HEK293 (cell line): Measurements from ENCODE around the gene NMNAT3.

Experiments
- CTCF ChIA-PET: fragments of 350-600 bp; formaldehyde crosslinking; extraction: SDS; loops from one replicate; lab custom pipeline; 2021; ENCODE audit warnings: antibody characterized with exemption; lab: Yijun Ruan, JAX
- POLR2A ChIA-PET: fragments of 300-600 bp; formaldehyde crosslinking; extraction: SDS; loops from one replicate; lab custom pipeline; 2020; ENCODE audit warnings: antibody characterized with exemption, inconsistent platforms; lab: Yijun Ruan, JAX
- H3K27ac ChIP-seq: fragments of 200-500 bp; sonication (Bioruptor generic); 2 replicates; pipeline ENCODE4 v1.5.1; 2014; ENCODE audit warnings: low read depth, low read length, control low read depth, inconsistent platforms; ENCODE audit errors: extremely low read depth
- H3K36me3 ChIP-seq, 2 experiments: fragments of 200-500 bp in 1 of 2; sonication (Bioruptor generic) in 1 of 2; 1 replicate in 1 of 2; 2 replicates in 1 of 2; pipeline ENCODE4 v1.5.1; 2014 to 2017; ENCODE audit warnings: inconsistent platforms in 2 of 2, low read length in 2 of 2; ENCODE audit not compliant: control insufficient read depth in 2 of 2, insufficient read depth in 1 of 2
- H3K4me1 ChIP-seq: fragments of 200-500 bp; sonication (Bioruptor generic); 2 replicates; pipeline ENCODE4 v1.5.1; 2014; ENCODE audit warnings: mild to moderate bottlenecking, low read length, inconsistent platforms; ENCODE audit not compliant: control insufficient read depth, insufficient read depth
- H3K4me3 ChIP-seq: 2 replicates; pipeline ENCODE4 v1.5.1; 2011; ENCODE audit warnings: low read depth, mild to moderate bottlenecking, control low read depth, low read length, moderate library complexity
- H3K9me3 ChIP-seq: fragments of 200-500 bp; sonication (Bioruptor generic); 2 replicates; pipeline ENCODE4 v1.5.1; 2014; ENCODE audit warnings: low read depth, low read length, inconsistent platforms; ENCODE audit not compliant: control insufficient read depth, insufficient read depth
- GFI1B ChIP-seq: fragments of 450-650 bp; formaldehyde crosslinking; IDR thresholded peaks from 2 replicates; pipeline ENCODE4 v1.5.1; 2016; ENCODE audit warnings: missing biosample characterization, missing genetic modification characterization
- HOXA7 ChIP-seq: sonication (generic); formaldehyde crosslinking; IDR thresholded peaks from 2 replicates; pipeline ENCODE4 v1.8.1; 2022; ENCODE audit warnings: missing genetic modification reagents, borderline replicate concordance
- KLF16 ChIP-seq: fragments of 450-650 bp; formaldehyde crosslinking; IDR thresholded peaks from 2 replicates; pipeline ENCODE4 v1.5.1; 2017; ENCODE audit warnings: missing biosample characterization, missing genetic modification characterization
- MYNN ChIP-seq: fragments of 450-650 bp; formaldehyde crosslinking; IDR thresholded peaks from 2 replicates; pipeline ENCODE4 v1.5.1; 2016; ENCODE audit warnings: missing biosample characterization, missing genetic modification characterization, borderline replicate concordance
- PRDM6 ChIP-seq: fragments of 450-650 bp; formaldehyde crosslinking; IDR thresholded peaks from 2 replicates; pipeline ENCODE4 v1.5.1; 2017; ENCODE audit warnings: missing biosample characterization, missing genetic modification characterization
- SP2 ChIP-seq: fragments of 450-650 bp; formaldehyde crosslinking; IDR thresholded peaks from 2 replicates; pipeline ENCODE4 v1.5.1; 2016; ENCODE audit warnings: missing biosample characterization, missing genetic modification characterization
- ZBTB11 ChIP-seq: fragments of 450-650 bp; formaldehyde crosslinking; conservative IDR thresholded peaks from 2 replicates; pipeline ENCODE4 v1.5.1; 2016; ENCODE audit warnings: low read depth, missing biosample characterization, missing genetic modification characterization
- ZEB2 ChIP-seq: fragments of 450-650 bp; formaldehyde crosslinking; IDR thresholded peaks from 2 replicates; pipeline ENCODE4 v1.5.1; 2016; ENCODE audit warnings: missing biosample characterization, missing genetic modification characterization
- ZFP3 ChIP-seq: fragments of 450-650 bp; formaldehyde crosslinking; IDR thresholded peaks from 2 replicates; pipeline ENCODE4 v1.5.1; 2016; ENCODE audit warnings: low read depth, missing biosample characterization, missing genetic modification characterization
- ZNF112 ChIP-seq: fragments of 450-650 bp; formaldehyde crosslinking; IDR thresholded peaks from 2 replicates; pipeline ENCODE4 v1.5.0; 2017; ENCODE audit warnings: missing biosample characterization, missing genetic modification characterization
- ZNF121 ChIP-seq: fragments of 450-650 bp; formaldehyde crosslinking; IDR thresholded peaks from 2 replicates; pipeline ENCODE4 v1.5.1; 2016; ENCODE audit warnings: missing biosample characterization, missing genetic modification characterization
- ZNF133 ChIP-seq: fragments of 450-650 bp; formaldehyde crosslinking; IDR thresholded peaks from 2 replicates; pipeline ENCODE4 v1.5.1; 2016; ENCODE audit warnings: missing biosample characterization, missing genetic modification characterization
- ZNF184 ChIP-seq: fragments of 450-650 bp; IDR thresholded peaks from 2 replicates; pipeline ENCODE4 v1.5.1; 2018; ENCODE audit warnings: missing biosample characterization, mild to moderate bottlenecking, missing genetic modification characterization
- ZNF214 ChIP-seq: fragments of 450-650 bp; formaldehyde crosslinking; IDR thresholded peaks from 2 replicates; pipeline ENCODE4 v1.5.1; 2017; ENCODE audit warnings: missing biosample characterization, mild to moderate bottlenecking, missing genetic modification characterization, borderline replicate concordance
- ZNF266 ChIP-seq: fragments of 450-650 bp; formaldehyde crosslinking; IDR thresholded peaks from 2 replicates; pipeline ENCODE4 v1.5.1; 2016; ENCODE audit warnings: missing biosample characterization, missing genetic modification characterization, low read depth
- ZNF302 ChIP-seq: fragments of 450-650 bp; formaldehyde crosslinking; IDR thresholded peaks from 2 replicates; pipeline ENCODE4 v1.5.1; 2016; ENCODE audit warnings: missing biosample characterization, missing genetic modification characterization, low read depth
- ZNF398 ChIP-seq: fragments of 450-650 bp; formaldehyde crosslinking; IDR thresholded peaks from 2 replicates; pipeline ENCODE4 v1.5.1; 2017; ENCODE audit warnings: missing biosample characterization, missing genetic modification characterization
- ZNF488 ChIP-seq: fragments of 450-650 bp; formaldehyde crosslinking; IDR thresholded peaks from 2 replicates; pipeline ENCODE4 v1.5.1; 2016; ENCODE audit warnings: missing biosample characterization, missing genetic modification characterization
- ZNF555 ChIP-seq: fragments of 450-650 bp; formaldehyde crosslinking; conservative IDR thresholded peaks from 2 replicates; pipeline ENCODE4 v1.5.1; 2017; ENCODE audit warnings: missing biosample characterization, mild to moderate bottlenecking, missing genetic modification characterization, inconsistent platforms
- ZNF692 ChIP-seq: fragments of 450-650 bp; formaldehyde crosslinking; IDR thresholded peaks from 2 replicates; pipeline ENCODE4 v1.5.1; 2016; ENCODE audit warnings: missing biosample characterization, missing genetic modification characterization
- ZNF768 ChIP-seq: fragments of 450-650 bp; formaldehyde crosslinking; IDR thresholded peaks from 2 replicates; pipeline ENCODE4 v1.5.1; 2018; ENCODE audit warnings: missing biosample characterization, mild to moderate bottlenecking, missing genetic modification characterization
- ZNF777 ChIP-seq: fragments of 450-650 bp; formaldehyde crosslinking; IDR thresholded peaks from 2 replicates; pipeline ENCODE4 v1.5.1; 2017; ENCODE audit warnings: missing biosample characterization, missing genetic modification characterization, borderline replicate concordance

Gene NMNAT3

GRCh38 chr3:139710212-139710611, 32.4 kb upstream of the NMNAT3 start:
- ChIA-PET CTCF (no interaction called here), POLR2A (no interaction called here)
- H3K4me1 ChIP-seq = no peaks in the 10 kb centered on the region
- H3K9me3 ChIP-seq = no peaks in the 10 kb centered on the region
- no peak for TF ChIP-seq ZNF398 (tag by site-specific recombination)
- no peak for TF ChIP-seq MYNN (tag by site-specific recombination)
- TF ChIP-seq ZNF777 = no peak
- TF ChIP-seq ZEB2 (tag by site-specific recombination) = no peak
- H3K27ac ChIP-seq = no peak overlapping the region
- H3K36me3 ChIP-seq = no peaks in the 10 kb centered on the region
- H3K4me3 ChIP-seq = no peak overlapping the region

- Histone ChIP-seq H3K4me3 (no peak overlapping the region), H3K27ac (no peak overlapping the region), H3K4me1 (no peaks in the 10 kb centered on the region), H3K36me3 (no peaks in the 10 kb centered on the region), H3K9me3 (no peaks in the 10 kb centered on the region)
- CTCF ChIA-PET = no interaction called here
- POLR2A ChIA-PET = no interaction called here
- TF ChIP-seq ZNF555 (tag by site-specific recombination) = no peak
- no peak for TF ChIP-seq ZNF266
- no peak for TF ChIP-seq ZNF214 (tag by site-specific recombination)
- no peak for TF ChIP-seq ZNF121 (tag by site-specific recombination)
- no peak for TF ChIP-seq ZNF302 (tag by site-specific recombination)
- no peak for TF ChIP-seq HOXA7 (CRISPR knock-in tag)
- TF ChIP-seq SP2 (tag by site-specific recombination) = no peak
- TF ChIP-seq ZNF768 (tag by site-specific recombination) = no peak
- no peak for TF ChIP-seq ZFP3 (tag by site-specific recombination)
- TF ChIP-seq ZNF692 = no peak
- TF ChIP-seq ZNF488 (tag by site-specific recombination) = no peak
- TF ChIP-seq ZNF112 = no peak
Observed at GRCh38 chr3:139705631-139706030, 27.9 kb upstream of the NMNAT3 start.

GRCh38 chr3:139696314-139696604, 18.5 kb upstream of the NMNAT3 start:
- ChIA-PET POLR2A (no interaction called here), CTCF (interaction anchor here (0.5 kb wide), 1 partner anchor 434 kb away, joined by 3 read pairs; no protein-coding TSS in a partner anchor)
- TF ChIP-seq ZBTB11 (no peak), ZNF184 (tag by site-specific recombination) (no peak), ZNF133 (tag by site-specific recombination) (no peak), PRDM6 (no peak), KLF16 (tag by site-specific recombination) (no peak), GFI1B (no peak)
- Histone ChIP-seq H3K27ac (no peak overlapping the region), H3K9me3 (no peaks in the 10 kb centered on the region), H3K4me1 (no peaks in the 10 kb centered on the region), H3K36me3 (no peaks in the 10 kb centered on the region), H3K4me3 (no peak overlapping the region)
